BJ (cell line): ENCODE results near the gene PRSS56. TPM values are rescaled to one million over a fixed set of nuclear protein-coding genes. Genes with fewer than 3 reads are reported as not detected.
"Not testable (repeated sequence)": the region's sequence is repeated elsewhere in the genome, so short reads cannot be mapped to it uniquely, and the experiment has no call there.

Experiments used
- CTCF ChIA-PET: fragments of 350-600 bp; formaldehyde crosslinking; extraction: SDS; loops from one replicate; lab custom pipeline; 2021; ENCODE audit warnings: antibody characterized with exemption, inconsistent platforms; lab: Yijun Ruan, JAX
- POLR2A ChIA-PET: fragments of 300-600 bp; sonication (Branson Sonifier 250); formaldehyde crosslinking; extraction: SDS; loops from one replicate; lab custom pipeline; 2021; ENCODE audit warnings: antibody characterized with exemption; lab: Charles Lee
- DNase-seq: peaks from one replicate; pipeline ENCODE4 v3.0.0-alpha.2; 2011; ENCODE audit warnings: low read depth
- H3K27me3 ChIP-seq: 2 replicates; pipeline ENCODE4 v1.6.0; 2011; ENCODE audit warnings: low read length; ENCODE audit not compliant: control insufficient read depth, insufficient read depth
- H3K36me3 ChIP-seq: 2 replicates; pipeline ENCODE4 v1.5.1; 2011; ENCODE audit warnings: low read length; ENCODE audit not compliant: control insufficient read depth, insufficient read depth
- H3K4me3 ChIP-seq: 2 replicates; pipeline ENCODE4 v1.5.1; 2011; ENCODE audit warnings: low read depth, mild to moderate bottlenecking, control low read depth, low read length
- CTCF ChIP-seq: IDR thresholded peaks from 2 replicates; pipeline ENCODE4 v1.5.1; 2011; ENCODE audit warnings: low read depth, mild to moderate bottlenecking, control low read depth, inconsistent platforms, low read length, moderate library complexity; ENCODE audit not compliant: insufficient read depth
- polyA plus RNA-seq: library from polyadenylated mRNA; depleted of rRNA; stranded (reverse); fragments of >200 nt; gene quantifications from 2 replicates; pipeline ENCODE4 v1.2.3, GENCODE V29; 2011

Gene PRSS56
- polyA plus RNA-seq, 1 experiment = not detected

GRCh38 chr2:232569541-232569940 lies 49.4 kb downstream of the PRSS56 start:
- Histone ChIP-seq H3K36me3 (peaks cover 22% of the 10 kb centered on the region), H3K4me3 (no peak overlapping the region), H3K27me3 (no peaks in the 10 kb centered on the region)
- TF ChIP-seq CTCF = no peak
- ChIA-PET CTCF (interaction anchor here (0.5 kb wide), 1 partner anchor 501 kb away, joined by 3 read pairs; no protein-coding TSS in a partner anchor), POLR2A (no interaction called here)
- no peak for DNase-seq

GRCh38 chr2:232570481-232570880 lies 50.3 kb downstream of the PRSS56 start:
- H3K4me3 ChIP-seq, POLR2A ChIA-PET, H3K27me3 ChIP-seq, CTCF ChIA-PET, DNase-seq: not testable (repeated sequence)
- H3K36me3 ChIP-seq = peaks cover 19% of the 10 kb centered on the region

- peaks cover 18% of the 10 kb centered on the region for H3K36me3 ChIP-seq
- H3K27me3 ChIP-seq = no peaks in the 10 kb centered on the region
- no peak for TF ChIP-seq CTCF
- ChIA-PET POLR2A (no interaction called here), CTCF (no interaction called here)
- no peak for DNase-seq
- no peak overlapping the region for H3K4me3 ChIP-seq
Observed at GRCh38 chr2:232571026-232571474, 50.9 kb downstream of the PRSS56 start.

- ChIA-PET CTCF (interaction anchor here (1.2 kb wide), 1 partner anchor 33 kb away, joined by 3 read pairs; no protein-coding TSS in a partner anchor), POLR2A (no interaction called here)
- no peaks in the 10 kb centered on the region for H3K27me3 ChIP-seq
- peaks cover 11% of the 10 kb centered on the region for H3K36me3 ChIP-seq
- no peak overlapping the region for H3K4me3 ChIP-seq
- no peak for TF ChIP-seq CTCF
- no peak for DNase-seq
Observed at GRCh38 chr2:232573042-232573441, 52.9 kb downstream of the PRSS56 start.

GRCh38 chr2:232573771-232574435 lies 53.7 kb downstream of the PRSS56 start:
- H3K4me3 ChIP-seq = no peak overlapping the region

More at GRCh38 chr2:232573771-232574435, 53.7 kb downstream of the PRSS56 start:
- H3K36me3 ChIP-seq = peaks cover 9% of the 10 kb centered on the region
- DNase-seq = no peak
- ChIA-PET POLR2A (no interaction called here), CTCF (interaction anchor here (1.0 to 1.3 kb wide), 3 partner anchors 21 to 149 kb away, joined by 3 to 4 read pairs (median 3); no protein-coding TSS in a partner anchor)
- TF ChIP-seq CTCF = no peak
- no peaks in the 10 kb centered on the region for H3K27me3 ChIP-seq
